C4-2B (cell line): Measurements from ENCODE around the gene INSIG2.

Experiments
- H3K27ac ChIP-seq: fragments of 450-650 bp; 2 replicates; pipeline ENCODE4 v1.5.1; 2017
- CTCF ChIP-seq: fragments of 450-650 bp; conservative IDR thresholded peaks from 2 replicates; pipeline ENCODE4 v1.5.1; 2017; ENCODE audit warnings: mild to moderate bottlenecking
- ZFX ChIP-seq: fragments of 450-650 bp; IDR thresholded peaks from 2 replicates; pipeline ENCODE4 v1.6.1; 2017

The INSIG2 gene

GRCh38 chr2:118115761-118116160 lies 27.5 kb downstream of the INSIG2 start:
- H3K27ac ChIP-seq, result no peak overlapping the region
- no peak for TF ChIP-seq CTCF

GRCh38 chr2:118118479-118118878 lies 30.2 kb downstream of the INSIG2 start:
- H3K27ac ChIP-seq, result no peak overlapping the region
- TF ChIP-seq ZFX (no peak), CTCF (no peak)

- TF ChIP-seq CTCF (no peak), ZFX (no peak)
- H3K27ac ChIP-seq, result no peak overlapping the region
These were observed 31.0 kb downstream of the INSIG2 start for GRCh38 chr2:118119158-118119727.

GRCh38 chr2:118119761-118120400 lies 31.6 kb downstream of the INSIG2 start:
- TF ChIP-seq CTCF (no peak), ZFX (no peak)
- H3K27ac ChIP-seq, result no peak overlapping the region

- H3K27ac ChIP-seq, result no peak overlapping the region
These were observed 32.1 kb downstream of the INSIG2 start for GRCh38 chr2:118120401-118120780.

GRCh38 chr2:118121101-118121500 lies 32.8 kb downstream of the INSIG2 start:
- TF ChIP-seq CTCF, result no peak
- TF ChIP-seq ZFX, result no peak
- H3K27ac ChIP-seq, result no peak overlapping the region

More at GRCh38 chr2:118120401-118120780, 32.1 kb downstream of the INSIG2 start:
- no peak for TF ChIP-seq CTCF
- TF ChIP-seq ZFX, result no peak

- H3K27ac ChIP-seq, result no peak overlapping the region
- TF ChIP-seq CTCF (no peak), ZFX (no peak)
These were observed 33.8 kb downstream of the INSIG2 start for GRCh38 chr2:118121986-118122524.
